Measurements from ENCODE around the gene RADX.
"Not testable (repeated sequence)": the region's sequence is repeated elsewhere in the genome, so short reads cannot be mapped to it uniquely, and the experiment has no call there.

The RADX gene

DNA sequence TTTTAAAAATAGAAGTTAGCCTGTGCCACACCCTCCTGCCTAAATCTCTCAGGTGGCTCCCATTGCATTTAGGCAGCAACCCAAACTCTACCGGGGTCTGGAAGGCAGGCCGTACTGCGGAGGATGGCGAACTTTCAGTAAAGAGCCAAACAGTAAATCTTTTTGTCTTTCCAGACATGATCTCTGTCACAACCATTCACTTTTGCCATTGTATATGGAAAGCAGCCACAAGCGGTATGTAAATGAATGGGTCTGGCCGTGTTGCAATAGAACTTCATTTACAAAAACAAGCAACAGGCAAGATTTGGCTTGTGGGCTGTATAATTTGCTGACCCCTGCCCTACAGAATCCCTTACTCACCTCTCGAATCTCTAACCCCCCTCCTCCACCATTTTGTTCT, 3.3 kb downstream of the RADX start:
- Histone ChIP-seq H3K27me3 (ENCODE audit: insufficient read depth, low read length) (peaks cover 20% of the 10 kb centered on the region), H3K4me1 (ENCODE audit: insufficient read depth, low read length) (no peaks in the 10 kb centered on the region), H3K9me3 (ENCODE audit: insufficient read depth, low read depth, low read length) (no peaks in the 10 kb centered on the region), H3K27ac (ENCODE audit: low read length) (no peak overlapping the region), H3K9ac (ENCODE audit: low read depth, low read length) (no peak overlapping the region), H3K36me3 (ENCODE audit: insufficient read depth, low read depth, low read length) (no peaks in the 10 kb centered on the region), H3K4me3 (ENCODE audit: low read length) (no peak overlapping the region)

DNA sequence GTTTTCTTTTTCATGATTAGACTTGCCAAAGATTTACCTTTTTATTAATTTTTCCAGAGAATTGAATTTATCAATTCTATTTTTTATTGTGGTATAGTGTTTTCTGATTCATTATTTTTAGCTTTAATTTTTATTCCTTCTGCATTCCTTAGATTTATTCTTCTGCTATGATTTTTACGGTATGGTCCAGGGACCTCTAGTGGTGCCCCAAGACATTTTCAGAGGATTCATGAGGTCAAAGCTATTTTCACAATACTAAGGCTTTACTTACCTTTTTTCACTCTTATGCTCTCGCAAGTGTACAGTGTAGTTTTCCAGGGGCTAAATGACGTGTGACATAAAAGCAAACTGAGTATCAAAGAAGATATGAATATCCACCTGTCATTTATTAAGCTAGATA, 8.0 kb downstream of the RADX start:
- H3K27ac ChIP-seq (ENCODE audit: low read length) = no peak overlapping the region
- H3K9ac ChIP-seq (ENCODE audit: low read depth, low read length) = no peak overlapping the region
- no peak overlapping the region for H3K4me3 ChIP-seq (ENCODE audit: low read length)
- no peaks in the 10 kb centered on the region for H3K9me3 ChIP-seq (ENCODE audit: insufficient read depth, low read depth, low read length)
- H3K36me3 ChIP-seq (ENCODE audit: insufficient read depth, low read depth, low read length) = no peaks in the 10 kb centered on the region
- H3K4me1 ChIP-seq (ENCODE audit: insufficient read depth, low read length) = no peaks in the 10 kb centered on the region
- H3K27me3 ChIP-seq (ENCODE audit: insufficient read depth, low read length) = no peaks in the 10 kb centered on the region

DNA sequence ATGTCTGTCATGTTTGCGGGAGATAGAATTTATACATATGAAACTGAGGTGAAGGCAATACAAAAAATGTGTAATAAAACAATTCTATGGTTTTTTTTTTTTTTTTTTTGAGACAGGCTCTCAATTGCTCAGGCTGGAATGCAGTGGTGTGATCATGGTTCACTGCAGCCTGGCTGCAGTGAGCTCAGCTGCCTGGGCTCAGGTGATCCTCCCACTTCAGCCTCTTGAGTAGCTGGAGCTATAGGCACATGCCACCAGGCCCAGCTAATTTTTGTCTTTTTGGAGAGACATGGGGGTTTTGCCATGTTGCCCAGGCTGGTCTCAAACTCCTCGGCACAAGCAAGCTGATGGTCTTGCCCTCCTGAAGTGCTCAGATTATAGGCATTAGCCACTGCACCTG, 10.1 kb downstream of the RADX start:
- H3K36me3 ChIP-seq (ENCODE audit: insufficient read depth, low read depth, low read length) = no peaks in the 10 kb centered on the region
- no peaks in the 10 kb centered on the region for H3K9me3 ChIP-seq (ENCODE audit: insufficient read depth, low read depth, low read length)
- no peak overlapping the region for H3K9ac ChIP-seq (ENCODE audit: low read depth, low read length)
- no peaks in the 10 kb centered on the region for H3K4me1 ChIP-seq (ENCODE audit: insufficient read depth, low read length)
- H3K27me3 ChIP-seq (ENCODE audit: insufficient read depth, low read length) = no peaks in the 10 kb centered on the region
- H3K27ac ChIP-seq (ENCODE audit: low read length) = no peak overlapping the region
- no peak overlapping the region for H3K4me3 ChIP-seq (ENCODE audit: low read length)

DNA sequence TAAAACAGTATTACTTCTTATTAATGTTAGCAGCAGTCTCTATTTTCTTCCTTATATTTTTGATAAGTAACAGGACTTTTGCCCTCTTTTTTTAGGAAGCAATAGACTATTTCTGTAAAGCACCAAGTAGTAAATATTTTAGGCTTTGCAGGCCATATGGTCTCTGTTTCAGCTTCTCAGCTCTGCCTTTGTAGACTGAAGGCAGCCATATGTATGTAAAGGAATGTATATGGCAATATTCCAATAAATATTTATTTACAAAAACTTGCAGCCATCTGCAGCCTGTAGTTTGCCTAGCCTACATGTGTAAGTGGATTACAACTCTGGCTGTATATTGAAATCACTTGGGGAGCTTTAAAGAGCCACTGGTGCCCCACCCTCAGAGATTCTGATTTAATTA, 15.0 kb downstream of the RADX start:
- Histone ChIP-seq H3K9ac (ENCODE audit: low read depth, low read length) (no peak overlapping the region), H3K4me1 (ENCODE audit: insufficient read depth, low read length) (no peaks in the 10 kb centered on the region), H3K36me3 (ENCODE audit: insufficient read depth, low read depth, low read length) (no peaks in the 10 kb centered on the region), H3K4me3 (ENCODE audit: low read length) (no peak overlapping the region), H3K27ac (ENCODE audit: low read length) (no peak overlapping the region), H3K27me3 (ENCODE audit: insufficient read depth, low read length) (no peaks in the 10 kb centered on the region), H3K9me3 (ENCODE audit: insufficient read depth, low read depth, low read length) (no peaks in the 10 kb centered on the region)

DNA sequence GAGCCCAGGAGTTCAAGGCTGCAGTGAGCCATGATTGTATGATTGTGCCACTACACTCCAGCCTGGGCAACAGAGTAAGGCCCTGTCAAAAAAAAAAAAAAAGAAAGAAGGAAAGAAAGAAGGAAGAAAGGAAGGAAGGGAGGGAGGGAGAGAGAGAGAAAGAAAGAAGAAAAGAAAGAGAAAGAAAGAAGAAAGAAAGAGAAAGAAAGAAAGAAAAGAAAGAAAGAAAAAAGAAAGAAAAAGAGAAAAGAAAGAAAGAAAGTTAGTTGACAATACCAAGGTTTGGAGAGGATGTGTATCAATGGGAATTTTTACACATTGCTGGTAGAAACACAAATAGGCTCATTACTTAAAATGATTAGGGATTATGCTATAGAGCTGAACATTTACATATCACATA, 19.8 kb downstream of the RADX start:
- Histone ChIP-seq H3K9ac (ENCODE audit: low read depth, low read length) (no peak overlapping the region), H3K27me3 (ENCODE audit: insufficient read depth, low read length) (no peaks in the 10 kb centered on the region), H3K4me1 (ENCODE audit: insufficient read depth, low read length) (no peaks in the 10 kb centered on the region)

DNA sequence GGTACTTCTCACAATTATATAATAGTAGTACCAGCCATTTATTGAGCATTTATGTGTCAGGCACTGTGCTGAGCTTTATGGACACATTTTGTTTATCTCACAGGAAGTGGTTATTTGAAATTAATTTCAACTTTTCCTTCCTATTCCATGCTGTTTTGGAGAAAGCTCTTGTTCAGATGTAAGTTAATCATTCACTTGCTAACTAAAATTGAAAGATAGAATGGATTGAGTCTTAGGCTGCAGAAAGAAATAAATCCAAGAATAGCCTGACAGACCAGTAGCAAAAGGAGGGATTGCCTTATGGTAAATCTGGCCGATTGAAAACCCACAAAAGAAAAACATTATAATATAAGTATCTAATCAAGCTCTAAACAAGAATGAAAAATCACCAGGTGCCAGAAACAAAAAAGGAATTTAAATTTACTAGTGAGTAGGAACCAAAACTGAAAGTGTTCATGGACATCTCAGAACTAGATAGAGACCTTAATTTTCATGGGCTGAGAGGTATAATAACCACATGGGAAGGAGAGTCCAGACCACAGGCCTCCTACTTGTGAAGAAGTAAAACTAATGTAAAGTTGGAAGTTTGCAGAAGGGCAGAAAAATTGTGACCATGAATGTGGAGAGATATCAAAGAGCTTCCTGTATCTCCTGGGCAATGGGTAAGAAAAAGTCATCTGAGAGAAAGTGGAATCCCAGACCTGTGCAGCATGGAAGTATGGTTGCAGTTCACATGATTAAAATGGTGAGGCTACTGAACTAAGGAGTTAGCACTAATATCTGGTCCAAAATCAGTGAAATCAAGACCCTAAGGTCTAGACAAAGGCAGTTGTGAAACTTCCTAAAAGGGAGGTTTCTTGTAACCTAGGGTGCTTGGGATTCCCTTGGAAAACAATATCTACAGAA, 38.0 kb downstream of the RADX start:
- Histone ChIP-seq H3K36me3 (ENCODE audit: insufficient read depth, low read depth, low read length) (no peaks in the 10 kb centered on the region), H3K27ac (ENCODE audit: low read length) (no peak overlapping the region), H3K4me1 (ENCODE audit: insufficient read depth, low read length) (no peaks in the 10 kb centered on the region), H3K27me3 (ENCODE audit: insufficient read depth, low read length) (no peaks in the 10 kb centered on the region), H3K4me3 (ENCODE audit: low read length) (no peak overlapping the region), H3K9ac (ENCODE audit: low read depth, low read length) (no peak overlapping the region), H3K9me3 (ENCODE audit: insufficient read depth, low read depth, low read length) (no peaks in the 10 kb centered on the region)

More for the DNA sequence above, 19.8 kb downstream of the RADX start:
- Histone ChIP-seq H3K9me3 (ENCODE audit: insufficient read depth, low read depth, low read length) (no peaks in the 10 kb centered on the region), H3K27ac (ENCODE audit: low read length) (no peak overlapping the region), H3K4me3 (ENCODE audit: low read length) (no peak overlapping the region), H3K36me3 (ENCODE audit: insufficient read depth, low read depth, low read length) (no peaks in the 10 kb centered on the region)

DNA sequence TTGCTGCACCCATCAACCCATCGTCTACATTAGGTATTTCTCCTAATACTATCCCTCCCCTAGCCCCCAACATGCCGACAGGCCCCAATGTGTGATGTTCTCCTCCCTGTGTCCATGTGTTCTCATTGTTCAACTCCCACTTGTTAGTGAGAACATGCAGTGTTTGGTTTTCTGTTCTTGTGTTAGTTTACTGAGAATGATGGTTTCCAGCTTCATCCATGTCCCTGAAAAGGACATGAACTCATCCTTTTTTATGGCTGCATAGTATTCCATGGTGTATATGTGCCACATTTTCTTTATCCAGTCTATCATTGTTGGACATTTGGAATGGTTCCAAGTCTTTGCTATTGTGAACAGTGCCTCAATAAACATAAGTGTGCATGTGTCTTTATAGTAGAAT, 41.8 kb downstream of the RADX start:
- not testable (repeated sequence) for H3K4me1 ChIP-seq (ENCODE audit: insufficient read depth, low read length); H3K36me3 ChIP-seq (ENCODE audit: insufficient read depth, low read depth, low read length); H3K27ac ChIP-seq (ENCODE audit: low read length); H3K9ac ChIP-seq (ENCODE audit: low read depth, low read length); H3K4me3 ChIP-seq (ENCODE audit: low read length); H3K9me3 ChIP-seq (ENCODE audit: insufficient read depth, low read depth, low read length); H3K27me3 ChIP-seq (ENCODE audit: insufficient read depth, low read length)

DNA sequence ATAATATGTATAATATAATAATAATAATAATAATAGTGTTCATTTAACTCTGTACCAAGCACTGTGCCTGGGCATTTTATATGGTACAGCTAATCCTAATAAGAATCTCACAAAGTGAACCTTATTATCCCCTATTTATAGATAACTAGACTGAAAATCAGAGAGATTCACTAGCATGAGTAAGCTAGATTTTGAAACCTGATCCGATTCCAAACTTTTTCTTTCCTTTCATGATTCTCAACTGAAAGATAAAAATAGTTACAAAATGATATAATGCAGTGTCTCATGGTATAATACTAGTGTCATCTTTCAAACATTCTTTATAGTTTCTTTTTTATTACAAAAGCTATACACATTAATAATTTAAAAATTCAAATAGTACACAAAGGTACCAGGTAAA, 58.9 kb downstream of the RADX start:
- H3K27ac ChIP-seq (ENCODE audit: low read length) = no peak overlapping the region
- H3K4me1 ChIP-seq (ENCODE audit: insufficient read depth, low read length) = no peaks in the 10 kb centered on the region
- H3K9ac ChIP-seq (ENCODE audit: low read depth, low read length) = no peak overlapping the region
- no peaks in the 10 kb centered on the region for H3K36me3 ChIP-seq (ENCODE audit: insufficient read depth, low read depth, low read length)
- no peaks in the 10 kb centered on the region for H3K9me3 ChIP-seq (ENCODE audit: insufficient read depth, low read depth, low read length)
- no peaks in the 10 kb centered on the region for H3K27me3 ChIP-seq (ENCODE audit: insufficient read depth, low read length)
- H3K4me3 ChIP-seq (ENCODE audit: low read length) = no peak overlapping the region

DNA sequence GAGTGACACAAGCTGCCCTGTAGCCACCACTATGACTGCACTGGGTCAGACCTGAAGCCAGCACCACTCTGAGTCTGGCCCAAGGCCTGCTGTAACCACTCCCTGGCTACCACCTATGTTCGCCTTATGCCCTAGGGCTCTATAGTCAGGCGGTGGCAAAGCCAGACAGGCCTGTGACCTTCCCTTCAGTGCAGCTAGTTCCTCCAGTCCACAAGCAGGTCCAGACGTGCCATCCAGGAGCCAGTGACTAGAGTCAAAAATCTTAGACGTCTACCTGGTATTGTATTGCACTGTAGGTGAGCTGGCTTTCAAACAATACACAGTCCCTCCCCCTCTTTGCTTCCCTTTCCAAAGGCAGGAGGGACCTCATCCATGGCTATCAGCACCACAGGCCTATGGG, 60.7 kb downstream of the RADX start:
- no peak overlapping the region for H3K9ac ChIP-seq (ENCODE audit: low read depth, low read length)
- H3K36me3 ChIP-seq (ENCODE audit: insufficient read depth, low read depth, low read length) = no peaks in the 10 kb centered on the region
- no peak overlapping the region for H3K27ac ChIP-seq (ENCODE audit: low read length)
- no peaks in the 10 kb centered on the region for H3K9me3 ChIP-seq (ENCODE audit: insufficient read depth, low read depth, low read length)
- H3K4me1 ChIP-seq (ENCODE audit: insufficient read depth, low read length) = no peaks in the 10 kb centered on the region
- no peaks in the 10 kb centered on the region for H3K27me3 ChIP-seq (ENCODE audit: insufficient read depth, low read length)
- no peak overlapping the region for H3K4me3 ChIP-seq (ENCODE audit: low read length)

DNA sequence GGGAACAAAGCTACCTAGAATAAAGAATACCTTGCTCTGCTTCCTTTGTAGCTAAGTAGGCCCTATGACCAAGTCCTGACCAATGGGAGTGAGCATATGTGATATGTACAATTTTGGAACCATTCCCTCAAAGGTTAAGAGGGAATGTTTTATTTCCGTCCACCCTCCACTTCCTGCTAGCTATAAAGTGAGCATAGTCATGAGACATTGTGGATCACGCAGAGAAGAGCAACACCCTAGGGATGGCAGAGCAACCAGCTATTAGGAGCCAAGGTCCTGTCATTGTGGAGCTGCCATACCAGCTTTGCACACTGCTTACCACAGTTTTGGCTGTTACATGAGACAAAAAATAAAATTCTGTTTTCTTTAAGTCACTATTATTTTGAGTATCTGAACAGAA, 68.9 kb downstream of the RADX start:
- H3K9ac ChIP-seq (ENCODE audit: low read depth, low read length) = no peak overlapping the region
- H3K9me3 ChIP-seq (ENCODE audit: insufficient read depth, low read depth, low read length) = no peaks in the 10 kb centered on the region
- no peaks in the 10 kb centered on the region for H3K4me1 ChIP-seq (ENCODE audit: insufficient read depth, low read length)
- no peak overlapping the region for H3K27ac ChIP-seq (ENCODE audit: low read length)
- no peak overlapping the region for H3K4me3 ChIP-seq (ENCODE audit: low read length)
- no peaks in the 10 kb centered on the region for H3K36me3 ChIP-seq (ENCODE audit: insufficient read depth, low read depth, low read length)
- no peaks in the 10 kb centered on the region for H3K27me3 ChIP-seq (ENCODE audit: insufficient read depth, low read length)

DNA sequence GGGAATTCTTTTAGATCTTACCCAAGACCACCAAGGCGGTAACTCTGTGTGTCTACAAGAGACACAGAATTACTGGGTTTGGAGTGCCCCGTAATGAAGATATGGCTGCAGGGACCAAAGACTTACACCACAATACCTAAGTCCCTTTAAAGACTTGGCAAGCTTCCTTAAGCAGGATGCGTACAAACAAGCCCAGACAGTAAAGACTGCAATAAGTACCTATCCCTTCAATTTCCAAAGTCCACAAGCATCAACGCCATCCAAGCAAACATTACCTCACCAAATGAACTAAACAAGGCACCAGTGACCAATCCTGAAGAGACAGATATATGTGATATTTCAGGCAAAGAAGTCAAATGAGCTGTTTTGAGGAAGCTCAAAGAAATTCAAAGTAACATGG, 72.4 kb downstream of the RADX start:
- no peak overlapping the region for H3K9ac ChIP-seq (ENCODE audit: low read depth, low read length)
- H3K36me3 ChIP-seq (ENCODE audit: insufficient read depth, low read depth, low read length) = no peaks in the 10 kb centered on the region
- no peak overlapping the region for H3K4me3 ChIP-seq (ENCODE audit: low read length)
- no peak overlapping the region for H3K27ac ChIP-seq (ENCODE audit: low read length)
- H3K4me1 ChIP-seq (ENCODE audit: insufficient read depth, low read length) = no peaks in the 10 kb centered on the region
- no peaks in the 10 kb centered on the region for H3K9me3 ChIP-seq (ENCODE audit: insufficient read depth, low read depth, low read length)
- no peaks in the 10 kb centered on the region for H3K27me3 ChIP-seq (ENCODE audit: insufficient read depth, low read length)

DNA sequence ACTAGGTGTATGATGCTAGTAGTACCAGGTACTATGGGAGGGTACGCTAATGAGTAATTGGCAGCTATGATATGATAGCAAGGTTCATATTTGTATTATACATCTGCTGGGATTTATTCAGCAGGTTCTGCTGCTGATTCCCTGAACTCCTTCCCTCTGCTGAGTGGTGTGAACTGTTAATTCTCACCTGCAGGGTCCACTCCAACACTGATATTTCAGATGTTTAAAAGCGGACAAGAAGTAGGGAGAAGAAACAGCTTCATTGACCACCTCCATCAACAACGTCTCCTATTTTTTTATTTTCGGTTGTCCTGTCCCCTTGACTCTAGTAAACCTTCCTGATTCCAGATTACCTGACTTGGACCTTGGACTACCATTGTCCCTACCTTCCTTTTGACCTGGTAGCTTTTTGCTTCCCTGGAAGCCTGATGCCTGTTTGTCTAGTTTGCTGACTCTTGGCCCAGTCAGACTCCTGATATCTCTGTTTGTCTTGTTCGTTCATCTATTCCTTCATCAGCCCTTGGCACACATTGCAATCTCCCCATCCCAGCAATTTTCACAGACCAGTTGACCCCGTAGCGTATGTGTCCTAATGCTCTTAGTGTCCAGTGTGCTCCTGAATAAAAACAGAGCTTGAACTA, 80.8 kb downstream of the RADX start:
- Histone ChIP-seq H3K27me3 (ENCODE audit: insufficient read depth, low read length) (no peaks in the 10 kb centered on the region), H3K9ac (ENCODE audit: low read depth, low read length) (no peak overlapping the region), H3K36me3 (ENCODE audit: insufficient read depth, low read depth, low read length) (no peaks in the 10 kb centered on the region), H3K4me3 (ENCODE audit: low read length) (no peak overlapping the region), H3K4me1 (ENCODE audit: insufficient read depth, low read length) (no peaks in the 10 kb centered on the region), H3K9me3 (ENCODE audit: insufficient read depth, low read depth, low read length) (no peaks in the 10 kb centered on the region), H3K27ac (ENCODE audit: low read length) (no peak overlapping the region)

Measured in iPS-20b (cell line).